Stimulated activated CD8-positive, alpha-beta memory T cell treated with anti-CD3 and anti-CD28 coated beads, Interleukin-7, amount 100 ng/mL, for 48 hours (primary cell): ENCODE data around the gene DNPEP.
"Not testable (repeated sequence)": the region's sequence is repeated elsewhere in the genome, so short reads cannot be mapped to it uniquely, and the experiment has no call there.

Experiments used
- DNase-seq, 2 donors: peaks; one replicate each; pipeline ENCODE4 v3.0.0-alpha.2; 2020; ENCODE audit warnings: low read depth in 1 of 2; ENCODE audit errors: extremely low read depth in 1 of 2

Gene DNPEP

DNA sequence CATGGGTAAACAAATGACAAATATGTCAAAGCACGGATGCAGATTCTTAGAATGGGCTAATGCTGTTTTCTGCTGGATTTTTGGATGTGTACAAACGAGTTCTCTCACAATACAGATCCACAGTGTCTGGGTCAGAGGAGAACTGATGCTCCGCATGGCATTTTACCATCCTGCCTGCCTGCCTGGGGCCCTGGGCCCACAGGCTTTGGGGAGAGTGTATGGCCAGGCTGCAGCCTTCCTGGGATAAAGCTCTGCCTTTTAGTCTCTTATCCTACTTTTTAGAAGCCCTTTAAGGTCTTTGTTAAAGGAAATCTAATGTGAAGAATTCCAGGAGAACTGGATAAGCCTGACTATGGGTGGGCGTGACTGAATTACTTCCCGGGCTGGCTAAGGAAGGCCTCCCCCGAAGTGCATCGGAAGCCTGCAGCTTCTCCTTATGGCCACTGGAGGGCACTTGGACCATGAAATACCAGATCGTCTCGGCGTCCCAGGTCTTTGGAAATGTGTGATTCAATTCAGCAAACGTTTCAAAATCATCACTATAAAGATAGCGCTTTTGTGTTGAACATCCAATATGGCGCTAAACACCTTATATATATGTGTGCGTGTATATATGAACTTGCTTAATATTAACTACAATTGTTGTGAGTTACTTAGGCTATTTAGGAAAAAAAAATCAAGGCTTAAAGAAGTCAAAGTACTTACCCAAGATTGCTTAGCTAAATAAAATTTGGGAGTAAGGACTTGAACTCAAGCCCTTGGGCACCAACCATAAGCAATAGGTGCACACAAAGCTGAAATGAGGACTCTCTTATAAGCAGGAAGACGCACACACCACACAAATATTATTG, 15.2 kb upstream of the DNPEP start:
- DNase-seq: peak; percentile 10 to 43

DNA sequence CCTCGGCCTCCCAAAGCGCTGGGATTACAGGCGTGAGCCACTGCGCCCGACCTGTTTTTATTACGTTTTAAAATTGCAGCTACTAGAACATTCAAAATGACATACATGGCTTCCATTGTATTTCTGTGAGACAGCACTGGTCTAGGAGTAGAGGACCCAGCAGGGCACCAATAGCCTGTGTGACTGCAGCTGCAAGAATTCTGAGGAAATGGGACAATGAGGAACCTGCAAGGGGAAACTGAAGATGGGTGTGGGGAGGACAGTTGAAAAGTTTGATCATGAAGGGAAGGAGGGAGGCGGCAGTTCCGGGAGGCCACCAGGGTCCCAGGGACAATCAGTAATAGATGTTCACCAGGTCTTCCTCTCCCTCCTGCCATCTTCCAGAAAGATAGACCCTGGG, 13.9 kb upstream of the DNPEP start:
- no peak for DNase-seq

DNA sequence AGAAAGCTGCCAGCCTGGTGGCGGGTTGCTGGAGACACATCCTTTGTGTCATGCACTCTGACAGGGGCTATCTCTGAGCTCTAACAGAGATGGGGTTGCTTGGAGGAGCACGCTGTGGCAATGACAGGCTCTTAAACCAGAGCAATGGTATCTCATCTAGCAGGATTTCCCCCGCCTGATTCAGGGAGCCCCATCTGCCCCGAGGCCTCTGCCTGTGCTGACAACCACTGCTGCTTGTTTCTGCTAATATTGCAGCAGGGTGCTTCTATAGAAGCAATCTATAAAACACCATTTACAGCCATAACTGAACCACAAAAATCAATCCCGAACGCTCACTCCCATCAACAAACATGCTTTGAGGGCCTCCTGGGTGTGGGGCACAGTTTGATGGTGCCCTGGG, 12.8 kb upstream of the DNPEP start:
- no peak for DNase-seq

DNA sequence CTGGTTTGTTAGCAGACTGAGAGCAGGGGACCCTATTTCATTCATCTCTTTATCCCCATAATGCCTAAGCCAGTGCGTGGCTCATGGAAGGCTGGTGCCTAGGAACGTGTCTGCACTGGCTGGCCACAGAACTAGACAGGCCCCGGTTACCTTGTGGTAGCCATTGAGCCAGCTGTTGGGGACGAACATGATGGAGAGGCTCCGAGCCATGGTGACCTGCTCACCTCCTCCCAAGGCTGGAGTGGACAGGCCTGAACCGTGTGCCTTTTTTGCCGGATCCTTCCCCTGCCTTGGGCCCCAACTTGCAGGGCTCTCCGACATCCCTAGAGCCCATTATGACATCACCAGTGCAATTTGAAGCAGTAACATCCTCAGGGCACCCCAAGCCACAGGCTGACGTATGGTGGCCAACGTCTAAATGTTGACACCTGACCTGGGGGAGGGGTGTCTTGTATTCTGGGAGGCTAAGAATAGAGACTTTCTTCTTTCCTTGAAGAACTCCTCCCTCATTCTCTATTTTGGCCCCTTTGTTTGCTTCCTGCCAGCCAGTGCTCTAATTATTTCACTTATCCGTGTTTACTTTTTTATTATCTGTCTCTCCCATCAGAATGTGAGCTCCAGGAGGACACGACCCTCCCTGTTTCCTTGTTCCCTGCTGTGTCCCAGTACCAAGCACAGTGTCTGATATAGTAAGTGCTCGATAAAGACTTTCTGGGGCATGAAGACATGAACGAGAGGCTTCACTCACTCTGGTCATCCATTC, 12.2 kb upstream of the DNPEP start:
- no peak for DNase-seq

DNA sequence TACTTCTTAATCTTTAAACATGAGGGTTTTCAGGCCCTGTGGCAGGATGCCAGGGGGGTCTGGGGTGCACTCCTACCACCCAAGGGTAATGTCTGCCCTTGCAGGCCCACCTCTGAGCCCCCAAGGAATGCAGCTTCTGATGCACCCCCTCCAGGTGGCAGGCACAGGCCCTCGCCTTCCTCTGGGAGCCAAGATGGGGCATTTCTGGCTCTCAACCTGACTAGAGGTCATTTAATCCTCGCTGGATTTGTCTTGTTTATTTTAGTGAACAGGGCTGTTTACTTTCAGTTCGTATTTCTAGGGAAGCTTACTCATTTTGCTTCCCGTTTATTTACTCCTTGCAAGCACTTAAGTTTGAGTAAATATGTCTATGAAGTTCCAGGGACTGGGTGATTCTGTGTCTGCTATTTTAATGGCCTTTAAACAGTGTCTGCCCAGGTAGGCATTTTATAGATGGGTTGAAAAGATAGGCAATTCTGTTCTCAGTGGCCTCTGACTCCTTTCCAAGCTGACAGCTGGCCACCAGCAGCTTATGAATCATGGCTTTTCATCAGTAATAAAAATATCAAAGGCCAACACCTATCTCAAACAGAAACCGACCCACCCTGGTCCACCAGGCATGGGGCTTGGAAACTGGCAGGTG, 11.1 kb upstream of the DNPEP start:
- DNase-seq: no peak

DNA sequence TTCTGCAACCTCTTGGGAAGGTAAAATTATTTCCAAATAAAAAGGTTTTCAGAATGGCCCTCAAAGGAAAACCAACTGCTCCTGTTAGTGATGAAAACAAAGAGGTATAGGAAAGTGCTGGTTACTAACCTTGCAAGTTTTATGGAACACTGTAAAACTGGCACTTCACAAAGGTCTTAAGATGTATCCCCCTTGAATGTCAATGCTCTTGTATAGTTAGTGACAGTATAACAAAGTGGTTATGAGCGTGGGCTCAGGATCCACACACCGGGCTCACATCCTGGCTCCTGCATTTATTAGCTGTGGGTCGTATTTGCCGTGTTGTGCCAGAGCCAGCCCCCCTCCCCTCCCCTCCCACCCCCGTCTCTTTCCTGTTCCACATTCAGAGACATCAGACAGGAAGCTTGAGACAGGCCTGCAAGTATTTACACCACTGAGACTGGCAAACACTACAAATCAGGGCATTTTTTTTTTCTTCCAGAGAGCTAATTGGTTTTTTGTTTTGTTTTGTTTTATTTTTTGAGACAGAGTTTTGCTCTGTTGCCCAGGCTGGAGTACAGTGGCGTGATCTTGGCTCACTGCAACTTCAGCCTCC, 9.2 kb upstream of the DNPEP start:
- DNase-seq: no peak

DNA sequence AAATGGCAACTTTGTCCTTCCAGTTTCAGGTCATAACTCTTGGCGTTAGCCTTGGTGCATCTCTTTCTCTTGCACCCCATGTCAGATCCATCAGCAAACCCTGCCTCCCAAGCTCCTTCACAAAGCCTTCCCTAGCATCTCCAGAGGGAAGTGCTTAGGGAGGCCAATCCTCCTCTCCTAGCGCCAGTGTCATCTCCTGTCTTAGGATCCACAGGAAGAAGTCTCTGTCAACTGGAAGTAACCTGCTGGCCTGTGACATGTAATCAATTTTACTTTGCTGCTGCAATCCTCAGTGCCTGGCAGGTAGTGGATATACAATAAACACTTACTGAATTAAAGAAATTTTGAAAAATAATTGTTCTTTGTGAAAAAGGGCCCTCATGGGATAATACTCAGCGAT, 7.9 kb upstream of the DNPEP start:
- DNase-seq: no peak

DNA sequence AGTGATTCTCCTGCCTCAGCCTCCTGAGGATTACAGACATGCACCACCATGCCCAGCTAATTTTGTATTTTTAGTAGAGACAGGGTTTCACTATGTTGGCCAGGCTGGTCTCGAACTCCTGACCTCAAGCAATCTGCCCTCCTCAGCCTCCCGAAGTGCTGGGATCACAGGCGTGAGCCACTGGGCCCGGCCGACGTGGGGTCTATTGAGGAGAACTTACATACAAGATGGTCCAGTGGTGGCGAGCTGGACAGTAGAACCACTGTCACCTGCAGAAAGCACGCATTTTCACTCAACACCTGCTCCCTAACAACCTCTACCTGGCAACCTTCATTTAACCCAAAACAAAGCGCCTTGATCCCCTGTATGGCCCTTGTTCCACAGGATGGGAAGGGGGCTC, 7.3 kb upstream of the DNPEP start:
- not testable (repeated sequence) for DNase-seq

DNA sequence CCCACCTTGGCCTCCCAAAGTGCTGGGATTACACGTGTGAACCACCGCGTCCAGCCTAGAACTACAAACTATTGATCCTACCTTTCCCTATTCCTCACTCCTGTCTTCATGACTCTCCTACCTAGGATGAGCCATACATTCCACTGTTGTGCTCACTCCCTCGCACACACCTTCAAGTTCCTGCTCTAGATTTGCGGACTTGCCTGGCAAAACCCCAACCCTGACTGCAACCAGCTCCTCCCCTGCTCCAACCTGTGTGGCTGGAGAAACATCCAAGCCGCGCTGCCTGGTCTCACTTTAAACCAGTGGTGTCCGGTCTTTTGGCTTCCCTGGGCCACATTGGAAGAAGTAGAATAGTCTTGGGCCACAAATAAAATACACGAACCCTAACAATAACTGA, 5.0 kb upstream of the DNPEP start:
- DNase-seq: no peak

DNA sequence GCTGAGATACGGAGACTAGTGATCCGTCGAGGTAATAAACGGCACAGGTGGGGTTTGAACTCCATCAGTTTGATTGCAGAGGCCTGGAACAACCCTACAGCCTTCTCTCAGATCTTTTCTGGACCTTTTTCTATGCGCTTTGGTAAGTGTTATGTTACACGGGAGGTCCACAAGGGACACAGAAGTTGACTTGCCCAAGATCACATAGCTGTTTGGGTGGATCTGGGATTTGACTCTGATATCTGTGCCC, 1.1 kb upstream of the DNPEP start:
- no peak for DNase-seq

DNA sequence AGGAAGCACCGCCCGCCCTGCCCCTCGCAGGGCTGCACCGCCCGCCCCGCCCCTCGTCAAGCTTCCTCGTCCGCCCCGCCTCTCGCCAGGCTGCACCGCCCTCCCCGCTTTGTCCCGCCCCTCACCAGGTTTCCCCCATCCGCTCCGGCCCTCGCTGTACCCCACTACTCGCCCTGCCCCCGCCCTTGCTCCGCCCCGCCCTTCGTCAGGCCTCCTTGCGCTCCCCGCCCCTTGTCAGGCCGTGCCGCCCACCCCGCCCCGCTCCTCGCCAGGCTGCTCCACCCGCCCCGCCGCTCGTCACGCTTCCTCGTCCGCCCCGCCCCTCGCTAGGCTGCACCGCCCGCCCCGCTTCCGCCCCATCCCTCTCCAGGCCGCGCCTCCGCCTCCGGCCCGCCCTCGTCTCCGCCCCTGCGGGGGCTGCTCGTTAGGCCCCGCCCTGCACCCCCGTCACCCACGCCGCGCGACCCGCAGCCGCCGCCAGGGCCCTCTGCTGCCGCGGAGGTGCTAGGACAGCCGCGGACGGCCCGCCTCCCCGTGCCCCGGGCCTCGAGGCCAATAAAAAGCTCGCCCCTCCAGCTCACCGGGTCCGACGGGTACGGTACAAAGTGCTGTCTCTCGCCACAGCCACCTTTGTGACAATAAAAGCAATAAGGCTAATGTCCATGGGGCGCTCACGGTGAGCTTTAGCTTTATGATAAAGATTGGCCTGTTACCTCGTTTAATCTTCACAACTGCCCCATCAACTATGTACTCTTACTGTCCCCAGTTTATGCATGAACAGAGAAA, 602 bp upstream of the DNPEP start:
- DNase-seq: peak; percentile 96 to 97

DNA sequence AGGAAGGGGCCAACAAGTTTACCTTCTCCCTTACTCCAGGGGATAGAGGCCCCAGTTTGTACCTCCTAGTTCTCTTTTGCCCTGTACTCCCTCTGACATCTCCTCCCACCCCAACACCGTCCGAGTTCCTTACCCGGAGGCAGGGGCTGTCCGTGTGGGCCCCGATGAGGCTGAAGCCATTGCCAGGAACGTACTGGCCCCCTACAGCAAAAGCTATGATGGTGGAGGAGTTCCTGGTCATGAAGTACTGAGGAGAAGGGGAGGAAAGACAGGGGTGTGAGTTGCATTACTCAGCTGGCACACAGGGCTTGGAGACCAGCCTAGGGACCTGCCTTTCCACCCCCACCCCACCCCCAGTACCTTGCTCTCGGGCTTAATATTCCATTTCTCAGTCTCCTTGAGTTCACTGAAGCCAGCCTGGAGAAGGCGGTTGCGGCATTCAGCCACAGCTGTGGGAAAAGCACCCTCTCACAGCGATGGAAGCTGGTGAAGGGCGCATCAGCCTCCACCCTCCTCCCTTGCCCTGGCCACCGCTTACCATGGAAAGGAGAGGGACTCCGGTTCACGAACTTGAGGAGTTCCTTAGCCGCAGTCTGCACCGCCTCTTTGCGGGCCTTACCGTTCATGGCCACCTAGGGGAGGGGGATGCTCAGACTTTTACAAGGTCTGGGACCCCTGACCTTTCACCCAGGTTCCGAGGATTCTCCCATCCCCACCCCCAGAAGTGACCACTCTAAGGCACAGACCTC, 1.0 kb downstream of the DNPEP start:
- no peak for DNase-seq

DNA sequence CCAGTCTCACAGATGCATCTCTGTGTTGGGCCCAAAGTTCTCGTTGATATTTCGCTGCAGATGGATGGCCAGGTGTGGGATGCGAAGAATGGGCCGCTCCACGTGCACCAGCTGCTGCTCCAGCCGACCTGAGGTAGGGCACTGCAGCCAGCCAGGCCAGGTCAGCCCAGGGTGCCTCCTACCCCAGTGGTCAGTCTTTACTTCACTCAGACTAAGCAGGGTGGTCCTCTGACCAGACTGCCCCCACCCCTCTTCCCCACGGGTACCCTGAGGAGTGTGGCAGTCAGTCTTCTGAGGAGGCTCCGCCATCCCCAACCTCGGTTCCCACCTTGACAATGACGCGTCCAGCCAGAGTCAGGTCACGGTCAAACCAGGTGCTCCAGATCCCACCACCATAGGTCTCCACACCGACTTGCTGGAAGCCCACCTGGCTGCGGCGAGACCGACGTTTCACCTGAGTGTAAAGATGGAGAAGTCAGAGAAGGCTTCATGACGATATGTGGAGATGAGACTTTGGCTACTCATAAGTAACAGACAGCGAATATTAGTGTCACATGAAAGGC, 1.7 kb downstream of the DNPEP start:
- no peak for DNase-seq

DNA sequence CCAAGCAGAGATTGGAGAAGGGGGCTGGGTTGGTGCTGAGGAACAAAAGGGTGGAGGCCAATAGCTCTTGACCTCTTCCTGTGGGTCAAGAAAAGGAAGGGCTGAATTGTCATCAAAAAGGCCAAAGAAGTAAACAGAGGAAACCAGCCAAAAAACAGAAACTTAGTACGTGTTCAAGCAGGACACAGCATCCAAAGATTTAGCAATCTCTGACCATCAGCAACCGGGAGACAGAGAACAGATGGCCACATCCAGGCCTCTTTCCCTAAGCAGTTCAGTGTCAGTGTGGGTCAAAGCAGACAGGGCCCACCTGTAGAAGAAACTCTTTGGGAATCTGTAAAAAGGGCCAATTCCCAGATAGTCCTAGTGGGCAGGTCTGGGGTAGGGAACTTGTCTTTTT, 2.9 kb downstream of the DNPEP start:
- DNase-seq: no peak

DNA sequence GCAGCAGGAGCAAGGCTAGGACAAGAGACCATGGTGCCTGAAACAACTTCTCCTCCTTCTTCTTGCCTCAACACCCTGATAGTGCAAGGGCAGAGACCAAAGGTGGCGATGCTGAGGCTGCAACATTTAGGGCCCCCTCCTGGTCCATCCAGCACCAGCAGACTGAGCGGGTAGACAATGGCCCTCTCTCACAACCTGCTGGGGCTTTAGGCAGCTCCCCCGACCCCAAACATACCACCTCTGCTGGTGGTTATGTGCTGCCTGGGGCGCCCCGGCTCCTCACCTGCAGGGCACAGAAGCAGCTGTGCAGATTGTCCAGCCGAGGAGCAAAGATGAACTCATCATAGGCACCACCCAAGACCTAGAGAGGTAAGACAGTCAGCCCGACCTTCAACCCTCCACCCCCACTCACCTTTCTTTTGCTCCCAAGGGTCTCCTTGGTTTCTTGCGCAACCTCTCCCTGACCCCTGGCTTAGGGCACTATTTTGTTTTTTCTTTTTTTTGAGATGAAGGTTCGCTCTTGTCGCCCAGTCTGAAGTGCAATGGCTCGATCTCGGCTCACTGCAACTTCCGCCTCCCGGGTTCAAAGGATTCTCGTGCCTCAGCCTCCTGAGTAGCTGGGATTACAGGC, 3.5 kb downstream of the DNPEP start:
- no peak for DNase-seq

DNA sequence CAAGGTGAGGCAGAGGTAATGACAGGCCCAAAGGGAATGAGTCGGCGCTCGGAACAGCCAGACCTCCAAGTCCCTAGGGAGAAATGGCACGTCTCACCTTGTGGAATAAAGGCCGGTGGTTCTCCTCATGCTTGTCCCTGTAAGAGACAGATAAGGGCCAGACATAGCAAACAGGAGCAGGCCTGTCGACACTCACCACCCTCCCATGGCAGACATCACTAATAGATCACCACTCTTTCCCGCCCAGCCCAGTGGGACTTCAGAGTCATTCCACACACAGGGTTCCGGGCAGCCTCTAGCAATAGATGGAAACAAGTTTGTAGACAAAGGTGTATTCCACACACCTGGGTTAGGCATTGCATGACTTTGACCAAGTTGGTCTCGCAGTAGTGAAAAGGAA, 6.3 kb downstream of the DNPEP start:
- DNase-seq: no peak

DNA sequence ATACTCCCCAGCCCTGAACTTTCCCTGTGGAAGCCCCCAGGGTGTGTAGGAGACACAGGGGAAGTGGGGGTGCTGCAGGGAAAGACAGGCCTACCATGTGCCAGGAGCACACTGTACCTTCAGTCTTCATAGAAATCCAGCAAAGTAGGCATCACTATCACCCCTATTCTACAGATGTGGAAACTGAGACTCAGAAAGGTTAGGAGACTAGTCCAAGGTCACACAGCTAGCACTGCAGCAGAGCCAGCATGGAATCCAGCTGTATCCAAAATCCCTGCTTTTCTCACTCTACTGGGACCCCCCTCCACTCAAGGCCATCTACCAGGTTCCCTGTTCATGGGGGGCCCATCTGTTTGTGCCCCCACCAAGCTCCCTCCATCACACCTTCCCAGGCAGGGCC, 6.8 kb downstream of the DNPEP start:
- no peak for DNase-seq

DNA sequence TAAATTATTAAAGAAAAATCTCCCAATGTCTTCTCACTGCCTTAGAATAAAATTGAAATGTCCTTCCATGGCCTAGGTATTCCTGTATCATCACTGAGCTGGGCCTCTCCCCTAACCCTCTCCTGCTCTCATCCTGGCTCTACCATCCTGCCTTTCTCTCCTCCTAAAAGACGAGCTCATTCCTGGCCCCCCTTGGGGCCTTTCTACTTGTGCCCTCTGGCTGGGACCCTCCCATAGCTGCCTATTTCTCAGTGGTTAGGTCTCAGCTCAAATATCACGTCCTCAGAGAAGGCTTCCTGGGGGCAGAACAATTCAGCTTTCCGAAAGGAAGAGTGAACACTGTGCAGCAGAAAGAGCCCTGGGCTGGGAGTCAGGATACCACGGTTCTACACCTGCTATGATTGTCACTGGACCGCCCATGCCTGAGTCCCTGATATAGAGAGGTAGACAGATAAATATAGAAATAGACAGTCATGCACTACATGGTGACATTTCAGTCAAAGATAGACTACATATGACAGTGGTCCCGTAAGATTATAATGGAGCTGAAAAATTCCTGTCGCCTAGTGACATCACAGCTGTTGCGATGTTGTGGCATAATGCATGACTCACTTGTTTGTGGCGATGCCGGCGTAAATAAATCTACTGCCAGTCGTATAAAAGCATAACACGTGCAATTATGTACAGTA, 9.4 kb downstream of the DNPEP start:
- DNase-seq: no peak

DNA sequence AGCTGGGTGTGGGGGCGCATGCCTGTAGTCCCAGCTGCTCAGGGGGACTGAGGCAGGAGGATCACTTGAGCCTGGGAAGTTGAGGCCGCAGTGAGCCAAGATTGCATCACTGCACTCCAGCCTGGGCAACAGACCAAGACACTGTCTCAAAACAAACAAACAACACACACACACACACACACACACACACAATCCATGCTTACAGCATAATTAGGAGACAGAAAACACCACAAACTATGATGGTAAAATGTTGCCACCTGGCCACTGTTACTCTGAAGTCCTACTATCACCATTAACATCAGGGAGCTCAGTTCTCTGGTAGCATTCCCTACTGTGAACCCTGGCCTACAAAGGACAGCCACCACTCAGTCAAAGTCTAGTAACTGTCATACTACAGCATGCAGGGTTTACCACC, 18.3 kb downstream of the DNPEP start:
- no peak for DNase-seq
